ENCODE measurements around the gene MKNK1.

Gene MKNK1

DNA sequence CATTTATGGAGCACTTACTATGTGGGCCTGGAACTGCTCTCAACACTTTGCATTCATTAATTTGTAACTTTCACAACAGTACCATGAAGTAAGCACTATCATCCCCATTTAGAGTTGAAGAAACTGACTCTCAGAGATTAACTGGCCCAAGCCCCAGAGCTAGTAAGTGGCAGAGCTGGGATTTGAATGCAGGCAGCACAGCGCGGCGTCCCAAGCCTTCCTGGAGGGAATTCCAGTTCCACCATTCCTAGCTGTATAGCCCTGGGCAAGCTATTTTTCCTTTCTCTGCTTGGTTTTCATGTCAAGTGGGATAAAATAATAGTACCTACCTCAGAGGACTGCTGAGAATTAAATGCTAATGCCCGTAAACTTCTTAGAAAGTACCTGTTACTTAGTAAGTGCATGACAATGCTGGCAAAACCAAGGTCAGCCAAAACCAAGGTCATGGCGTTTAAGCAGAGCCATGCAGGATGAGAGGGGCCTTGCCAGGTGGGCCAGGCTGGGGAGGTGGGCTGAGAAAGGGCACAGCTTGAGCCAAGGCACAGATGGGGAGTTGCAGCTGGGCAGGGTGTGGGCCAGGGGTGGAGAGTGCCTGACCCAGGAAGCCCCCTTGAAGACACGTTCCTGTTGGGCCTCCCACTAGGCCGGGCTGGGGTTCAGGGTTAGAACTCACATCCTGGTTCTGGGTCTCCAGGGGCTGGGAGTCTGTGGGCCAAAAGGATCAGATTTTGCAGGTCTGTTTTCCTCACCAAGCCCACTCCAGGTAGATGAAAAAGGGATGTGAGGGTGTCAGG lies 48.0 kb downstream of the MKNK1 start:
- H3K4me3 ChIP-seq (replicated peaks in 1 of 2; ENCODE audit: low read depth in 2 of 2, low read length in 2 of 2): no peak overlapping the region
- TF ChIP-seq, protein P1, sequence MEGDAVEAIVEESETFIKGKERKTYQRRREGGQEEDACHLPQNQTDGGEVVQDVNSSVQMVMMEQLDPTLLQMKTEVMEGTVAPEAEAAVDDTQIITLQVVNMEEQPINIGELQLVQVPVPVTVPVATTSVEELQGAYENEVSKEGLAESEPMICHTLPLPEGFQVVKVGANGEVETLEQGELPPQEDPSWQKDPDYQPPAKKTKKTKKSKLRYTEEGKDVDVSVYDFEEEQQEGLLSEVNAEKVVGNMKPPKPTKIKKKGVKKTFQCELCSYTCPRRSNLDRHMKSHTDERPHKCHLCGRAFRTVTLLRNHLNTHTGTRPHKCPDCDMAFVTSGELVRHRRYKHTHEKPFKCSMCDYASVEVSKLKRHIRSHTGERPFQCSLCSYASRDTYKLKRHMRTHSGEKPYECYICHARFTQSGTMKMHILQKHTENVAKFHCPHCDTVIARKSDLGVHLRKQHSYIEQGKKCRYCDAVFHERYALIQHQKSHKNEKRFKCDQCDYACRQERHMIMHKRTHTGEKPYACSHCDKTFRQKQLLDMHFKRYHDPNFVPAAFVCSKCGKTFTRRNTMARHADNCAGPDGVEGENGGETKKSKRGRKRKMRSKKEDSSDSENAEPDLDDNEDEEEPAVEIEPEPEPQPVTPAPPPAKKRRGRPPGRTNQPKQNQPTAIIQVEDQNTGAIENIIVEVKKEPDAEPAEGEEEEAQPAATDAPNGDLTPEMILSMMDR (IDR thresholded peaks at IDR 0.05; ENCODE audit: low read depth, low read length): no peak

GRCh38 chr1:46554597-46555381 lies 49.3 kb downstream of the MKNK1 start:
- TF ChIP-seq, protein P1 (IDR thresholded peaks at IDR 0.05; ENCODE audit: low read depth, low read length): no peak
- H3K4me3 ChIP-seq (replicated peaks in 1 of 2; ENCODE audit: low read depth in 2 of 2, low read length in 2 of 2): no peak overlapping the region
- no peak for DNase-seq (ENCODE audit: low read depth in 2 of 2)

More for the DNA sequence above, 48.0 kb downstream of the MKNK1 start:
- DNase-seq (ENCODE audit: low read depth in 2 of 2): no peak

- TF ChIP-seq, protein P1 (IDR thresholded peaks at IDR 0.05; ENCODE audit: low read depth, low read length): no peak
- DNase-seq (ENCODE audit: low read depth in 2 of 2): no peak
- H3K4me3 ChIP-seq (replicated peaks in 1 of 2; ENCODE audit: low read depth in 2 of 2, low read length in 2 of 2): no peak overlapping the region
These were observed 49.9 kb downstream of the MKNK1 start for GRCh38 chr1:46554236-46554596.

DNA sequence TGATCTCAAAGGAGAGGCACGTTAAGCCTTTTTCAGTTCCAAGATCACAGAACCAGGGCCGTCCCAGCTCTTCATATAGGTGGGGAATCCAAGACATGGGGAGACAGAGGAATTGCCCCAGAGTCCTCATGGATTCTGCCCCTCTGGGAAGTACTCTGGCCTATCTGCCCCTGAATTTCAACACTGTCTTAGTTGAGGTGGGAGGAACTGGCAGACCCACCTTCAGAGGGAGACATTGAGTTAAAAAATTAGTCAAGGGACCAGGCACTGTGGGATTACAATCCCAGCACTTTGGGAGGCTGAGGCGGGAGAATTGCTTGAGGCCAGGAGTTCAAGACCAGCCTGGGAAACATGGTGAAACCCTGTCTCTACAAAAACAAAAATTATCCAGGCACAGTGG lies 50.6 kb downstream of the MKNK1 start:
- TF ChIP-seq, protein P1 (IDR thresholded peaks at IDR 0.05; ENCODE audit: low read depth, low read length): no peak

GRCh38 chr1:46552357-46553237 lies 51.5 kb downstream of the MKNK1 start:
- DNase-seq (ENCODE audit: low read depth in 2 of 2): no peak
- no peak overlapping the region for H3K4me3 ChIP-seq (replicated peaks in 1 of 2; ENCODE audit: low read depth in 2 of 2, low read length in 2 of 2)
- TF ChIP-seq, protein P1 (IDR thresholded peaks at IDR 0.05; ENCODE audit: low read depth, low read length): no peak

More for the DNA sequence above, 50.6 kb downstream of the MKNK1 start:
- no peak for DNase-seq (ENCODE audit: low read depth in 2 of 2)
- H3K4me3 ChIP-seq (replicated peaks in 1 of 2; ENCODE audit: low read depth in 2 of 2, low read length in 2 of 2): no peak overlapping the region

- TF ChIP-seq, protein P1 (IDR thresholded peaks at IDR 0.05; ENCODE audit: low read depth, low read length): no peak
- no peak within 1 kb of the TSS for H3K4me3 ChIP-seq (replicated peaks in 1 of 2; ENCODE audit: low read depth in 2 of 2, low read length in 2 of 2)
- DNase-seq (ENCODE audit: low read depth in 2 of 2): no peak
These were observed 52.4 kb downstream of the MKNK1 start, which contains the start of gene KNCN for GRCh38 chr1:46551597-46552095. Gene KNCN, minus strand, starts transcription at chr1:46551647. Its CDS starts 432 bp downstream, at chr1:46551215.
